ENCODE data around the gene ZNF780A. TPM values are rescaled to one million over a fixed set of nuclear protein-coding genes. Genes with fewer than 3 reads are reported as not detected.

The ZNF780A gene
- total and polyA plus RNA-seq, 2 of the 8 experiments (the other 6 are each of a cell fraction or from before 2014, with no cell fraction given), result 3.5 to 12.0 TPM

- Histone ChIP-seq H3K27me3 (replicated peaks in 1 of 4; ENCODE audit: control insufficient read depth in 3 of 4, extremely low read depth in 1 of 4, insufficient read depth in 3 of 4, low read length in 3 of 4) (no peaks in the 10 kb centered on the region), H3K9me3 (ENCODE audit: insufficient read depth in 2 of 2, low read depth in 1 of 2, low read length in 1 of 2) (peaks cover 20 to 21% of the 10 kb centered on the region in 2 experiments), H3K4ac (replicated peaks; ENCODE audit: insufficient read length, low read depth, low read length) (no peak overlapping the region), H3K23ac (ENCODE audit: insufficient read length) (no peak overlapping the region), H2BK20ac (ENCODE audit: low read length) (no peak overlapping the region), H4K5ac (ENCODE audit: insufficient read length, low read depth, low read length) (no peak overlapping the region), H3K27ac (ENCODE audit: low read depth, low read length) (no peak overlapping the region), H3K14ac (ENCODE audit: insufficient read length) (no peak overlapping the region), H4K8ac (ENCODE audit: extremely low read depth, insufficient read depth, low read length) (no peak overlapping the region), H3K23me2 (ENCODE audit: low read depth, low read length) (no peaks in the 10 kb centered on the region), H4K20me1 (replicated peaks in 1 of 2; ENCODE audit: control insufficient read depth in 1 of 2, insufficient read depth in 2 of 2, low read length in 2 of 2) (no peaks in the 10 kb centered on the region), H2AK5ac (ENCODE audit: low read depth, low read length) (no peak overlapping the region), H3K79me1 (ENCODE audit: low read depth, low read length) (no peaks in the 10 kb centered on the region), H3K9ac (replicated peaks in 1 of 4; ENCODE audit: extremely low read depth in 1 of 4, low read depth in 3 of 4, low read length in 3 of 4) (no peak overlapping the region), H3K4me3 (ENCODE audit: extremely low read depth in 1 of 4, insufficient read depth in 2 of 4, low read depth in 3 of 4, low read length in 4 of 4) (no peak overlapping the region), H3K18ac (ENCODE audit: extremely low read depth, low read length) (no peak overlapping the region), H2BK5ac (ENCODE audit: low read depth, low read length) (no peak overlapping the region), H3K56ac (replicated peaks; ENCODE audit: insufficient read length, low read depth, low read length) (no peak overlapping the region), H2BK12ac (ENCODE audit: low read depth, low read length) (no peak overlapping the region), H2AFZ (ENCODE audit: low read length) (no peak overlapping the region), H4K91ac (replicated peaks; ENCODE audit: insufficient read length, low read length) (no peak overlapping the region), H3K36me3 (ENCODE audit: control insufficient read depth in 2 of 4, insufficient read depth in 4 of 4, low read length in 3 of 4) (peaks cover 0 to 19% (median 12%) of the 10 kb centered on the region in 4 experiments; a peak in 6 of 8 replicates), H3K4me1 (replicated peaks in 1 of 4; ENCODE audit: control insufficient read depth in 3 of 4, insufficient read depth in 4 of 4, low read length in 3 of 4) (no peaks in the 10 kb centered on the region), H3K79me2 (ENCODE audit: control insufficient read depth in 1 of 2, insufficient read depth in 2 of 2, low read length in 2 of 2) (no peaks in the 10 kb centered on the region), H3K4me2 (ENCODE audit: insufficient read depth in 1 of 2, low read depth in 2 of 2, low read length in 2 of 2) (no peak overlapping the region), H2BK15ac (ENCODE audit: low read length) (no peak overlapping the region), H2BK120ac (replicated peaks; ENCODE audit: low read depth, low read length) (no peak overlapping the region)
- 87% methylated on average over 1 of the region's 1 CpG; no CpG with 5 or more reads in 1 of the 2 experiments for WGBS, 2 experiments (ENCODE audit: extremely low coverage in 1 of 2, insufficient coverage in 1 of 2, insufficient read length in 1 of 2, insufficient replicate concordance in 2 of 2, low coverage in 1 of 2, low lambda C conversion rate in 2 of 2, missing lambda C conversion rate in 1 of 2)
- DNase-seq (ENCODE audit: low read depth in 1 of 2, low spot score in 2 of 2) (no peak), FAIRE-seq (no peak)
- ChIA-PET POLR2A (ENCODE audit: partially characterized antibody) (no interaction called here), CTCF (ENCODE audit: partially characterized antibody) (no interaction called here)
- TF ChIP-seq YY1 (IDR thresholded peaks at IDR 0.05; ENCODE audit: low read depth, low read length), result no peak
- peak; percentile 93 for TF ChIP-seq MAFK (IDR thresholded peaks at IDR 0.05; ENCODE audit: low read depth, low read length)
Observed at GRCh38 chr19:40070058-40070457, 20.7 kb downstream of the ZNF780A start.

All from H1 (cell line).